GM18951 (cell line): ENCODE data around the gene CHID1.

Experiments
- POLR2A ChIP-seq: IDR thresholded peaks from 4 replicates; pipeline ENCODE4 v1.6.1; 2011; ENCODE audit warnings: mild to moderate bottlenecking; ENCODE audit not compliant: insufficient read length, insufficient read depth; ENCODE audit errors: extremely low read depth
- in situ Hi-C: fragments of 300-500 bp; cut with MboI; formaldehyde crosslinking; loops from one replicate; pipeline ENCODE4 v1.12.0; 2022; ENCODE audit warnings: low sequenced_read_pairs, mixed read lengths, inconsistent platforms; ENCODE audit not compliant: unreplicated experiment

CHID1 gene

DNA sequence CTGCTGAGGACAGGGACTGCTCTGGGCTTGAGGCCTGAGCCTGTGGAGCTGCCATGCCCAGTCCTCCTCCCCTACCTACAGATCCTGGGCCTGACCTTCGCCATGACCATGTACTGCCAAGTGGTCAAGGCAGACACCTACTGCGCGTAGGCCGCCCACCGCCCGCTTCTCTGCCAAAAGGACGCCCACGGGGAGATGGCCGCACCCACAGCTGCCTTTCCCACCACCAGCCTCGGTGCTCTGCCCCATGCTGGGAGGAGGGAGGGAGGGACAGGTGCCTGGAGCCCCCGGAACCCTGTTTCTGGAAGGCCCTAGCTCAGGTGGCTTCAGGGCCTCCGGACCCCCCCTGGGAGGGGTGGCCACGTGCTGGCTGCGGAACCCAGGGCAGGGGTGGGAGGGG is 44.1 kb downstream of the CHID1 start:
- no peak for TF ChIP-seq POLR2A
- in situ Hi-C loops: no loop called here

DNA sequence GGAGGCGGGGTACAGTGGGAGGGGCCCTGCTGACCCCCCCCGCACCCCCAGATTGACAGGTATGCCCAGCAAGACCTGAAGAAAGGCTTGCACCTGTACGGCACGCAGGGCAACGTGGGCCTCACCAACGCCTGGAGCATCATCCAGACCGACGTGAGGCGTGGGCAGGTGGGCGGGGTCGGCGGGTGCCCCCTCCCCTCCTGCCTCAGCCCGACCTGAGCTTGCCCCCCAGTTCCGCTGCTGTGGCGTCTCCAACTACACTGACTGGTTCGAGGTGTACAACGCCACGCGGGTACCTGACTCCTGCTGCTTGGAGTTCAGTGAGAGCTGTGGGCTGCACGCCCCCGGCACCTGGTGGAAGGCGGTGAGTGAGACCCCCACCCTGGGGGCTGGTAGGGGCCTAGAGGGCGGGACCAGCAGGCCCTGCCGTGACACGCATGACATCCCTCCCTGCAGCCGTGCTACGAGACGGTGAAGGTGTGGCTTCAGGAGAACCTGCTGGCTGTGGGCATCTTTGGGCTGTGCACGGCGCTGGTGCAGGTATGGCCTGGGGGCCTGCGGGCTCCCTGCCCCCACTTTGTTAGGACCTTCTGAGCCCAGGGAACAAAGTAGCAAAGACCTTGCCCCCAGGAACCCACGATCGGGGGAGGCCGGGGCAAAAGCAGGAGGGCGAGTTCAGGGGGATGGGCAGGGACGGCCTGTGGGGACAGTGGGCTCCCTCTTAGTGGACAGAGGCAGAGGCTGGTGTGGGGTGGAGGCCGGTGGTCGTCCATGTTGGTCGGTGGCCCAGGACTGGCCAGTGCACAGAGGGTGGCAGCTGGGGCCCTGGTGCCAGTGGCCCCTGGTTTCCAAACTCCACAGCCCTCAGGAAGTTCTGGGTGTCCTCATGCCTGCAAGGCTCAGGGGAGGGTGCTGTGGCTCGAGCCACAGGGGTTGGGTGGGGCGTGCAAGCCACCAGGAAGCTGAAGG is 44.9 kb downstream of the CHID1 start:
- TF ChIP-seq POLR2A: no peak
- in situ Hi-C loops: no loop called here

DNA sequence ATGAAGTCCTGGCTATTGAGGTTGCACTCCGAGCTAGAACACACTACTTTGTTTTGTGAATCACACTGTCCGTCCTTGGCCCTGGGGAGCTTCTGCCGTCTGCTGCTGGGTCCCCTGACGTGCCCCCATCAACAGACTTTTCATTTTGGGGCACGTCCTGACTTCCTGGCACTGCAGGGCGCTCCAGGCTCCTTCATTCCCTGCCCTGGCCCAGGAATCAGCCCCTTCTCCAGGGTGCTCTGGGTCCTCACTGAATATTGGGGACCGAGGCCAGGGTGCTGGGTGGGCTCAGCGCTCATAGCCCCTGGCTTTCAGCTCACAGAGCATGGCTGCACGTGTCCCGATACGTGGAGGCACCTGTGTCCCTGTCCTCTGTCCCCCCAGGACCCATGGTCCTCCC is 45.7 kb downstream of the CHID1 start:
- in situ Hi-C loops: no loop called here
- TF ChIP-seq POLR2A: no peak

DNA sequence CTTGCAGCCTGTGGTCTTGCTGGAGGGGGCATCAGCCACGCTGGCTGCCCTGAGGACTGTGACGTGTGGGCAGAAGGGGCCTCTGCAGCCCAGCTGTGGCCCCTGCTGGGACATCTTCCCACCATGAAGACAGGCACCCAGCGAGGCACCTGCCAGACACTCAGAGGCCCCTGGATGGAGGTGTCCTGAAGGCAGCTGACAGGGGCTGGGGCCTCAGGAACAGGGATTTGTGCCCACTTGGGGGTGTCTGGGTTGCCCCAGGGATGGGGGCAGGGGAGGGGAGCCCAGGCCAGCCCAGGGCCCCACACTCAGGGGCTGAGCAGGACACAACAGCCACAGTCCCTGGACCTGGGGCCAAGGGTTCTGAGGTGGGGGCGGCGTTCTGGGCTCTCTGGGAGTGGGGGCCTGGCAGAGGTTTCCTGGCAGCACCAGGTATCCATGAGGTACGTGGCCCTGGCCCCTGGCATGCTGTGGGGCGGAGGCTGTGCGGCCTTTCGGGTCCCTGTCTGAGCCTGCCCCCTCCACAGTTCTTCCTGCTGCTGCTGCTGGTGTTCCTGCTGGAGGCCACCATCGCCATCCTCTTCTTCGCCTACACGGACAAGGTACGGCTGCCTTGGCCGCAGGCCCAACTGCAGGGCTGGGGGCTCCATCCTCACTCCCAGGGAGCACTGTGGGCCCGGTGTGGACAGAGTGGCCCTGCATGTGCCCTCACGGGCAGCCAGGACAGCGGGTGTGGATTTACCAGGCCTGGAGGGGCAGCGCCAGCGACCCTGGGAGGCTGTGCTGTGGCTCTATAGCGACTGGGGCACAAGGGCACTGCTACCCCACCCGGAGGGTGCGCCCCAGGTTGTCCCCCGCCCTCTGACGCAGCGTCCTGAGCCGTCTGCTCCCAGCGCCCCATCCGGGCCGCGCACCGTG is 46.4 kb downstream of the CHID1 start:
- TF ChIP-seq POLR2A: no peak
- in situ Hi-C loops: no loop called here

DNA sequence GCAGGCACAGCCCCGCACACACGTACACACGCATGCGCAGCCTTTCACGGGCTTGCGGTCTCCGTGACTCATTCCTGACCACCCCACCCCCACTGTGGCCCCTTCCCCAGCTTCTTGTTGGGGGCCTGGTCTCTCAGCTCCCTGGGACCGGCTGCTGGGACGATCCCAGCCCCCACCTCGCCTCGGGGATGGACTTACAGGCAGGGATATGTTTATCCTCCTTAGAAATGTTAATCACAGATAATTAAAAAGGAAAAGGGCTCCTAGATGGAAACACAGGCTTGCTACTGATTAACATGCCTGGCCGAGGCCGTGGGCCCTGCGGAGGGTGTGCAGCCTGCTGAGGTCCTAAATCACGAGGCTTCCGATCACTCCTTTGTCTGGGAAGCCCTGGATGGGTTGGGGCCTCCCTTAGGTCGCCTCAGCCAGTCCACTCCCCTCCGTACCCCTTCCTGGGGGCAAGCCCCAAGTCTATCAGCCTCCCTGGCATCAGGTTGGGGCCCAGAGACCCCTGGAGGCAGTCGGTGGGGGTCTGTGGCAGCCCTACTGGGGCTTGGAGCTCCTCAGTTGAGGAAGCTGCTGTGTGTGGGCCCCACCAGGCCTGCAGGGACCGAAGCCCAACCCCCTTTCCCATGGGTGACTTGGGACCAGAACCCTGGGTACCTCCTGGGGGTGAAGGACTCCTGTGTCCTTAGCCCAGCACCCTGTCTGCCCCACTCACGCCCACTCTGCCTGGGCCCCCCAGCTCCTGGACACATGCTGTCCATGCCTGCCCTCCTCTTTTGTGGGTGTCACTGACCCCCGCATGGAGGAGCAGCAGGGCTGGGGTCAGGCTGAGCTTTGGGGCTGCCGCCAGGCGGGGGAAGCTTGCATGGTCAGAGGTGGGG is 47.3 kb downstream of the CHID1 start:
- no peak for TF ChIP-seq POLR2A
- in situ Hi-C loops: no loop called here

DNA sequence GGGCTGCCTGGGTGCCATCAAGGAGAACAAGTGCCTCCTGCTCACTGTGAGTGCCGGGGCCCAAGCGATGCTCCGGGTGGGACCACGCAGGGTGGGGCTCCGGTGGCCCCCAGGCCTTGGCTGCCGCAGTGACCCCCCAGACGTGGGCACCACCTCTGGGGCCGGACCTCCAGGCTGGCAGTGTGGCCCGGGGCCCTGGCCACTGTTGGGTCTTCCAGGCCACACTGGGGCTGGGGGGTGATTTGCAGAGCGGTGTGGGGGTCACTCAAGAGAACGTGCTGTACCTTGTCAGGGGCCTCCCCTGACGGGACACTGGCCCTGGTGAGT is 48.0 kb downstream of the CHID1 start:
- in situ Hi-C loops: no loop called here

DNA sequence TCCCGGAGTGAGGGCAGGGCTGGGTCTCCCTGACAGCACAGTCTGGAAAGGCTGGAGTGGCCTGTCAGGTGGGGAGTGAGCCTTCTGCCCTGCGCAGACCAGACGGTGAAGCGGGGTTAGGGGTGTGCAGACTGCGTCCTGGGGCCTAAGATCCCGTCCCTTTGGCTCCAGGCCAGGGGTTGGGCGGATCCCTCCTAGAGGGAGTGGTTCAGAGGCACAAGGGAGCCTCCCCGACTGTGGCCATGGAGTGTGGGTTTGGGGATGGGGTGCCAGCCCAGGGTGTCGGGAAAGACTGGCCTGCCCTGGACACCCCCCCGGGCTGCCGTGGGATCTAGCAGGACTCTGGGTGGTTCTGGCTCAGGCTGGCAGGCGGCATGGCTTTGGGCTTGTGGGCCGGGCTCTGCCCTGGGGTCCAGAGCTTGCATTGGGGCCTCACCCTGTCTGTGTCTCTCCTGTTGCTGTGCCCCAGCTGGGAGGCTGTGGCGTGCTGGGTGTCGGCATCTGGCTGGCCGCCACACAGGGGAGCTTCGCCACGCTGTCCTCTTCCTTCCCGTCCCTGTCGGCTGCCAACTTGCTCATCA is 48.4 kb downstream of the CHID1 start:
- in situ Hi-C loops: no loop called here
- TF ChIP-seq POLR2A: no peak

More for the DNA sequence above, 48.0 kb downstream of the CHID1 start:
- no peak for TF ChIP-seq POLR2A

DNA sequence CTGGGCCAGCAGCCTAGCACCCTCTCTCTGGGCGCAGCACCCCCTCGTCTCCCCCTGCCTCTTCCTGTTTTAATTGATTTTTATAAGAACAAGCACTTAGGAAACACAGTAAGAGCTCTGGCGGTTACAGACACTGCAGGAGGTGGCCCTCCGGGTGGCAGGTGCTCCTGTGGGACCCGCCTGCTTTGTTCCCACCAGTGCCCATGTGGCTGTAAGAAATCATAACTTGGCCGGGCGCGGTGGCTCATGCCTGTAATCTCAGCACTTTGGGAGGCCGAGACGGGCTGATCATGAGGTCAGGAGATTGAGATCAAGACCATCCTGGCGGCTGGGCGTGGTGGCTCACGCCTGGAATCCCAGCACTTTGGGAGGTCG is 49.5 kb downstream of the CHID1 start:
- TF ChIP-seq POLR2A: no peak
- in situ Hi-C loops: no loop called here

DNA sequence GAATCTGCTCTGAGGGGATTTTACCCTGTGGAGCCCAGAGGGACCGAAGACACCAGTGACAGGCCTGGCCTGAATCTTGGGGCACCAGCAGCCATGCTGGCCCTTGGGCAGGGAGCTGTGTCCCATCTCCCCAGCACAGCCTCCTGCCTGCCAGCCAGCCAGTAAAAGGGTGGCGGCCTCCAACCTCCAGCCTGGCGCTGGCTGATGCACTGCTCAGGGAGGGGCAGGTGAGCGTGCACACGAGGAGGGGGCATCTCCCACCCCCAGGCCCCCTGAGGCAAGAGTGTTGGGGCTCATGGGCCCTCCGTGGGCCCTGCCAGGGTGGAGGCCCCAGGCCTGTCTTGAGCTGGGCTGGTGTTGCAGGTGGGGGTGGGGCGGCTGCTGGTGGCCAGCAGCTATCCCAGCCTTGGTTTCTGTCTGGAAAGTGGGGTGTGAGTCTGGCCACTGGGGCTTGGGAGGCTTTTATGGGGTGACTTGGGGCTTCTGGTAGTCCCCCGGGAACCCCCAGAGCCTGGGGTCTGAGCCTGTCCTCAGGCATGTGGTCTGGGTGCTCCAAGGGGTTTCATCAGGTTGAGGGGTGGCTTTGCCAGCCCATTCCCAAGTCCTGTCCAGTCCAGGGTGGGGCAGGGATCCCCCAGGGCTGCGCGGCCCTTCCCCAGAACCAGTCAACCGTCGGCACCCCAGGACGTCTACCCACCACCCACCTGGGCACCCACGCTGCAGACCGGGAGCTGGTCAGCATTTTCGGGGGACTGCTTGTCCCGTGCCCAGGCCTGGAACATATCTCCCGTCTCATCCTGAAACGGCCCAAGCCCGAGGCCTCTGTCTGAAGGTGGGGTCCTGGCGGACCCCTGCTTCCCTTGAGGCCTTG is 50.1 kb downstream of the CHID1 start:
- TF ChIP-seq POLR2A: no peak
- in situ Hi-C loops: no loop called here

DNA sequence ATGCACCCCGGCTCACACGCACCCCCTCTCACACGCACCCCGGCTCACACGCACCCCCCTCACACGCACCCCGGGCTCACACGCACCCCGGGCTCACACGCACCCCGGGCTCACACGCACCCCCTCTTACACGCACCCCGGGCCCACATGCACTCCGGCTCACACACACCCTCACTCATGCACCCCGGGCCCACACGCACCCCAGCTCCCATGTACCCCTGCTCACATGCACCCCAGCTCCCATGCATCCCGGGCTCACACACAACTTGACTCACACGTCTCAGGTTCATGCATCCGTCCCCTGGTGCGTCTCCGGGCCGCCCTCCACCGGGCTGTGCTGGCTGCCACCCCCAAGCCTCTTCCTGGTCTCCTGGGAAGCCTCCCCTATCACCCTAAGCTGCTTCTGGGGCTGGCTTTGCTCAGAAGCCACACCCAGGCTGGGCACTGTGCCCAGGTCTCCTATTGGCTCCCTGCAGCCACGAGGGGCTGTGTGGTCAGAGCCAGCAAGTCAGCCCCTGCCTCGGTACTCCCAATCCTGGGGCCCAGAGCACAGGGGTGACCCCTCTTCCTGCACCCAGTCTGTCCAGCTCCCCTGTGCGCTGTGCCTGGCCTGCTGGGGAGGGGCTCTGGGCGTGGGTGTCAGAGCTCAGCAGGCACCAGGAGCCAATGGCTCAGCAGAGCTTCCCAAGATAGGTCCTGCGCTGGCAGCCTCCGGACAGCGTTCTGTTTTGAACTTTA is 51.0 kb downstream of the CHID1 start:
- in situ Hi-C loops: no loop called here
- no peak for TF ChIP-seq POLR2A

DNA sequence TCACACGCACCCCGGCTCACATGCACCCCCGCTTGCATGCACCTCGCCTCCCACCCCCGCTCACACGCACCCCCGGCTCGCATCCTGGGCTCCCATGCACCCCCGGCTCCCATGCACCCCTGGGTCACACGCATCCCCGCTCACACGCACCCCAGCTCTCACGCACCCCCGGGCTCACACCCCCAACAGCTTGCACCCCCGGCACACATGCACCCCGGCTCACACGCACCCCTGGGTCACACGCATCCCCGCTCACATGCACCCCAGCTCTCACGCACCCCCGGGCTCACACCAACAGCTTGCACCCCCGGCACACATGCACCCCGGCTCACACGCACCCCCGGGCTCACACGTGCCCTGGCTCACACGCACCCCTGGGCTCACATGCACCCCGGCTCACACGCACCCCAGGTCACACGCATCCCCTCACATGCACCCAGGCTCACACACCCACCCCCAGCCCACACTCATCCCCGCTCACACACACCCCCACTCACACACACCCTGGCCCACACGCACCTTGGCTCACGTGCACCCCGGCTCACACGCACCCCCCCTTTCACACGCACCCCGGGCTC is 51.8 kb downstream of the CHID1 start:
- TF ChIP-seq POLR2A: no peak
- in situ Hi-C loops: no loop called here
